ENCODE results near the gene P2RX2.

P2RX2 gene

DNA sequence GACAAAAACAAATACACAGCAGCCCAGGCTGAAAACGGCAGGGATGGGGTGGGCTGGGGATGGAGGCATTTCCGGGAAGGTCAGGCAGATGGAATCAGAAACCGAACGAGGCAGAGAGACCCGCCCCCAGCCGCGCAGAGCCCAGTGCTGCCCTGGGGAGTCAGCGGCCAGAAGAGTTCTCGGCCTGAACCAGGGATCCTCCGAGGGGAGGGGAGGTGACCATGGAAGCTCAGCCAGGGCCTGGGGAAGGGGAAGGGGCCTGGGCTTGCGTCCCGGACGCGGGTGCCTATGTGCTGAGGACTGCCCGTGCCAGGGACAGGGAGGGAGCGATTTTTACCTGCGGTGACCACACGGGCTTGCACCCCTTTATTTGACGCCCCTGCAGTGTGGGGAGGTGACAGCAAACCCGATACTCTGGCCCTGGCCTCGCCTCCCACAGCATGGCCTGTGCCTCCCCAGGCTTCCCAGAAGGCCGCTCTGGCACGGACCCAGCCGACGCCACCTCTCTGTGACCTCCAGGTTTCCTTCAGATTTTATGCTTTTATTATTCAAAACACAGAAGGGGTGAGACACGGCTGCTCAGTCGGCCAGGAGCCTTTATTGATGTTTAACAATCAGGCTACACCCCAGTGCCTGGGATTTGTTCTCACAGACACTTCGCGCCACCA, 15.9 kb upstream of the P2RX2 start:
- TF ChIP-seq, protein P1, sequence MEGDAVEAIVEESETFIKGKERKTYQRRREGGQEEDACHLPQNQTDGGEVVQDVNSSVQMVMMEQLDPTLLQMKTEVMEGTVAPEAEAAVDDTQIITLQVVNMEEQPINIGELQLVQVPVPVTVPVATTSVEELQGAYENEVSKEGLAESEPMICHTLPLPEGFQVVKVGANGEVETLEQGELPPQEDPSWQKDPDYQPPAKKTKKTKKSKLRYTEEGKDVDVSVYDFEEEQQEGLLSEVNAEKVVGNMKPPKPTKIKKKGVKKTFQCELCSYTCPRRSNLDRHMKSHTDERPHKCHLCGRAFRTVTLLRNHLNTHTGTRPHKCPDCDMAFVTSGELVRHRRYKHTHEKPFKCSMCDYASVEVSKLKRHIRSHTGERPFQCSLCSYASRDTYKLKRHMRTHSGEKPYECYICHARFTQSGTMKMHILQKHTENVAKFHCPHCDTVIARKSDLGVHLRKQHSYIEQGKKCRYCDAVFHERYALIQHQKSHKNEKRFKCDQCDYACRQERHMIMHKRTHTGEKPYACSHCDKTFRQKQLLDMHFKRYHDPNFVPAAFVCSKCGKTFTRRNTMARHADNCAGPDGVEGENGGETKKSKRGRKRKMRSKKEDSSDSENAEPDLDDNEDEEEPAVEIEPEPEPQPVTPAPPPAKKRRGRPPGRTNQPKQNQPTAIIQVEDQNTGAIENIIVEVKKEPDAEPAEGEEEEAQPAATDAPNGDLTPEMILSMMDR (IDR thresholded peaks at IDR 0.05; ENCODE audit: borderline replicate concordance, insufficient read depth, low read depth, low read length): no peak
- H3K4me3 ChIP-seq (ENCODE audit: low read depth, low read length): no peak overlapping the region

DNA sequence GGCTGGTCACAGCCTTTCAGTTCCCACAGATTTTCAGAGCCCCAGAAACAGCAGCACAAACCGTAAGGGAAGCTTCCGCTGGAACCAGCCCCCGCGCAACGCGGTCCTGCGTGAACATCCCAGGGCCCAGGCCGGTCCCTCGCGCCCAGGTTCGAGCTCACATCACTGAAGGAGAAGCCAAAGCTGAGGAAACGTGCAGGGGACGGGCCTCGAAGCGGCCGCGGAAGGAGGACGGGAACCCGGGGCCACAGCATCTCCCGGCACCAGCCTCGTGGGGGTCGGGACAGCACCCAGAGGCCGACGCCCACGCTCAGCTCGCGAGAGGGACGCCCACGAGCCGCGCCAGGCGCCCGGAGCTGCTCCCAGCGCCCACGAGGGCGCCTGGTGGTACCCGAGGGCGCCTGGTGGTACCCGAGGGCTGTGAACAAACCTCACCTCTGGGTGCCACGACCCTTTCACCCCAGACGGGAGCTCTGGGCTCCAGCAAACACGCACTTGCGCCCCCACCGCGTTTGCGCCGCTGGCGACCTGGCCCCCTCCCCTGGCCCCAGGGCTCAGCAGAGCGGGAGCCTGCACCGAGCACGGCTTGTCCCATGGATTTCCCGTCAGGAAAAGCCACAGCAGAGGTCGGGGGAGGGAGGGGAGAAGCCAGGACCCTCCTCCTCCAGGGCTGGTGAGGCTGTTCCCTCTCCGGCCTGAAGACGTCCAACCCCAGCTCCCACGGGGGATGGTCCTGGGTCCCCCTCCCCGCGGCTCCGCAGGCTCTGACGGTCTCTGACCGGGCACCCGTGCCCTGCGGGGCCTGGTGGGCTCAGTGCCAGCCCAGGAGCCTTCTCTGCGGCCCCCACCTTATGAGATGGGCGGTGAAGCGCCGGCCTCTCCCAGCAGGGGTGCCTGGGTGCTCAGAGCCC, 15.1 kb upstream of the P2RX2 start:
- TF ChIP-seq, protein P1 (IDR thresholded peaks at IDR 0.05; ENCODE audit: borderline replicate concordance, insufficient read depth, low read depth, low read length): no peak
- no peak overlapping the region for H3K4me3 ChIP-seq (ENCODE audit: low read depth, low read length)

DNA sequence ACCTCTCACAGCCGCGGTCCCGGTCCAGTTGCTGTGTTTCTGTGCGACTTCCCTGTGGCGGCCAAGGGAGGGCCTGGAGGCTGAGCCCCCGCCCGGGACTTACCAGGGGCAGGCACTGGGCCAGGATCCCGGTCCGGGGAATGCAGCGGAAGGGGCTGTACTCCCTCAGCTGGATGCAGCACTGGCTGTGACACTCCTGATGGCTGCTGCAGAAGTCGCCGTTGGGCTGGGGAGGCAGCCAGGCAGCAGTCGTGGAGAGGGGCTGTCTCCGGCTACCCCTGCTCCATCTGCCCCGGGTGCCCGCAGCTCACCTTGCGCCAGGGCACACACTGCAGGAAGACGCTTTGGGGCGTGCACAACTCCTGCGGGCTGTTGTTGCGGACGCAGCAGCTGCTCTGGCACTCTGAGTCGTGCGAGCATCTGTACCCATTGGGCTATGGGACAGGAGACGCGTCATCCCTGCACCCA, 14.4 kb upstream of the P2RX2 start:
- TF ChIP-seq, protein P1 (IDR thresholded peaks at IDR 0.05; ENCODE audit: borderline replicate concordance, insufficient read depth, low read depth, low read length): no peak
- no peak overlapping the region for H3K4me3 ChIP-seq (ENCODE audit: low read depth, low read length)

DNA sequence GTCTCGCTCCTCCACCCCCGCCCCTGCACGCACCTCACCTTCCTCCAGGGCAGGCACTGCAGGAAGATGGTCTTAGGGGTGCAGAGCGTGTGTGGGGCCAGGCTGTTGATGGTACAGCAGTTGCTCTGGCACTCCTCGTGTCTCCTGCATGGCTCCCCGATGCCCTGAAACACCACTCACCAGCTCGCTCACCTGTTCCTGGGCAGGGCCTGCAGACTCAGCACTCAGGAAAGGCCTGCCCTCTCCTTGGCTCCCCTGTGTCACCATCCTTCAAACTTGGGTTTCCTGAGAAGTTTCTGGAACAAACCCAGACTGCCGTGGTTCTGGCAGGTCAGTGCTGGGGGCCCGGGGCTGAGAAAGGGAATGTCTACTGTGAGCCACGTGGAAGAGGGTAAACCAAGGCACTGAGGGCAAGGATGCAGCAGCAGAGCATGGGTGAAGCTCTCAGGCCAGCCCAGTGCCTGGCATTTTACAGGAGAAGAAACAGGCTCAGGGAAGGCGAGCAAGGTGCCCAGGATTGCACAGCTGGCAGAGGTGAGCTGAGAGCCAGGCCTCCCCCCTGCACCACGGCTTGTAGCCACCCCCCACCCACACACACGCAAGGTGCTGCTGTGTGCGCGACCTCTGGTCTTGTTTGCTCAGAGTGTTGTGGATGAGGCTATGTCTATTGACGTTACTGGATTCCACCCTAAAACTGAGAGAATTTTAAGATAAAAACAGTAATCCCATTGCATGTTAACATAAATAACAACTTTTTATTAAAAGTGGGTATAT, 13.7 kb upstream of the P2RX2 start:
- TF ChIP-seq, protein P1 (IDR thresholded peaks at IDR 0.05; ENCODE audit: borderline replicate concordance, insufficient read depth, low read depth, low read length): no peak
- no peak overlapping the region for H3K4me3 ChIP-seq (ENCODE audit: low read depth, low read length)

DNA sequence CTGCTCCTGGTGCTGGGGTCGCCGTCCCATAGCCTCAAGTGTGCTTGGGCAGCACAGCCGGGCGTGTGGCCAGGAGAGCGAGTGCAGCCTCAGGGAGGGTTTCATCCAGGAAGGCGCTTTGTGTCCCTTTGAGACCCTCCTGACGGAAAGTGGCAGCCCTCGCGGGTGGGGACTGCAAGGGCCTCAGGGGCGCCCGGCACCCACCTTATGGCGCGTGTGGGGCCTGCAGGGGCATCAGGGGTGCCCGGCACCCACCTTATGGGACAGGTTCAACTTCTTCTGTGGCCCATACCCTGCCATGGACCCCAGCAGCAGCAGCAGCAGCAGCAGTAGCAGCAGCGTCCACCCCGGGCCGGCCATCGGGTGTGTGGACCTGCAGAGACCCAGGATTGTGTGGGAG, 12.7 kb upstream of the P2RX2 start:
- TF ChIP-seq, protein P1 (IDR thresholded peaks at IDR 0.05; ENCODE audit: borderline replicate concordance, insufficient read depth, low read depth, low read length): no peak
- no peak overlapping the region for H3K4me3 ChIP-seq (ENCODE audit: low read depth, low read length)

DNA sequence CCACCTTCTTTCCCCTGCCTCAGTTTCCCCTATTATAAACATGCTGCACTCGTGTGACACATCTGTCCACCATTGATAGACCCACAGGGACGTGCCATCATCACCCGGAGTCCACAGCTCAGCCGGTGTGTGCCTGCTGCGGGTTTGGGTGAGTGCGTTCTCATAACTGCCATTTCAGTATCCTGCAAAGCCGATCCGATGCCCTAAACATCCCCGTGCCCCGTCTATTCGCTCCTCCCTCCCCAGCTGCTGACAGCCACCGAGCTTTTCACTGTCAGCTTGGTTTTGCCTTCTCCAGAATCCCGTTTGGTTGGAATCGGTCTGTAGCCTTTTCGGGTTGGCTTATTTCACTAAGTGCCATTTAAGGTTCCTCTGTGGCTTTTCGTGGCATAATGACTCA, 12.1 kb upstream of the P2RX2 start:
- no peak overlapping the region for H3K4me3 ChIP-seq (ENCODE audit: low read depth, low read length)
- TF ChIP-seq, protein P1 (IDR thresholded peaks at IDR 0.05; ENCODE audit: borderline replicate concordance, insufficient read depth, low read depth, low read length): no peak

Data from GM12875 (cell line).